ENCODE data around the gene AHDC1. TPM values are rescaled to one million over a fixed set of nuclear protein-coding genes. Genes with fewer than 3 reads are reported as not detected.

The AHDC1 gene
- total and polyA plus RNA-seq, 2 of the 13 experiments (the other 11 are each of a cell fraction or from before 2014, with no cell fraction given): 1.0 to 2.7 TPM

DNA sequence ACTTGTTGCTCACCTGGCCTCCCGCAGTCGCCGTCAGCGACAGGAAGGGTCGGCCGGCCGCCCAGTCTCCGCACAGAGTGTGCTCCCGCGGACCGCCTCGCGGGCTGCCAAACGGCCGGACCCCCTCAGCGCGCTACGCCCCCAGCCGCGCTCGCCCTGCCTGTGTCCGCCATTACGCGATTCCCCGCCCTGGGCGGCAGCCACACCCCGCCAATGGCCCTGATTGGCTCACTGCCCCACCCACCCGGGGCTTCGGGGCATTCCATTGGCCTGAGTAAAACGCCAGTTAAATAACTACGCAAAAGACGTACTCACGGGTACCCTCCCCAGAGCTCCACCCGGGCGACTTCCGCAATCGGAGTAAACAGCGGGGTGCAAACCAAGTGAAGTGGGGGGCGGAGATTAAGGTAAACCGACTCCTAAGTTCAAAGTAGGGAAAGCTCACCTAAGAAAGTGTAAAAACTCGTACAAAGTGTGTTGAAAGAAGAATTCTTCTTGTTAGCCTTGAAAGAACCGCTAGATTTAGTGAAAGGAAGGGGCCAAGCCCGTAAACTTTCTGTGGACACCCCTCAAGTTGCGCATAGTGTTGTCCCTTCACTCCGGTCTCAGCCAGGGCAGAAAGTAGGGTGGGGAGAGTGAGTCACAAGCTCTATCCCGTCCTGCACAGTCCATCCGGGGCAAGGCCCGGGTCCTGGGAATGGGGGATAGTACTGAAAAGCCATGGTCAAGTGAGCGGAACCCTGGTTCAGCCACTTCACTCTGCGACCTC, 113.8 kb downstream of the AHDC1 start, which contains the start of gene WASF2:
TSS of gene WASF2 (minus strand) at position 195 of the 769 bp plus-strand sequence. CDS start 61,277 bp downstream, outside the sequence.
- under 1% methylated on average over 25 of the region's 50 CpGs for WGBS (ENCODE audit: low lambda C conversion rate)
- TF ChIP-seq ZNF3 (CRISPR knock-in tag; IDR thresholded peaks at IDR 0.05) (no peak), GTF3A (CRISPR knock-in tag; conservative IDR thresholded peaks at IDR 0.05) (0 out of 2 replicates have a peak, but pooled peaks have one; percentile 15), THAP8 (CRISPR knock-in tag; IDR thresholded peaks at IDR 0.05; ENCODE audit: borderline replicate concordance) (no peak), RFXANK (CRISPR knock-in tag; IDR thresholded peaks at IDR 0.05) (no peak; the same call in 1 of the 2 replicates), ZNF772 (CRISPR knock-in tag; IDR thresholded peaks at IDR 0.05) (no peak), U2AF1 (optimal IDR thresholded peaks at IDR 0.05; ENCODE audit: low read depth, low read length) (no peak), ZNF839 (CRISPR knock-in tag; IDR thresholded peaks at IDR 0.05; ENCODE audit: borderline replicate concordance) (peak; percentile 25; the same call in 1 of the 2 replicates), ZNF484 (CRISPR knock-in tag; IDR thresholded peaks at IDR 0.05; ENCODE audit: borderline replicate concordance, low read depth) (no peak), PAF1 (CRISPR knock-in tag; IDR thresholded peaks at IDR 0.05) (no peak), ZBTB49 (CRISPR knock-in tag; IDR thresholded peaks at IDR 0.05; ENCODE audit: borderline replicate concordance) (0 out of 2 replicates have a peak, but pooled peaks have one; percentile 65), ZNF790 (CRISPR knock-in tag; IDR thresholded peaks at IDR 0.05; ENCODE audit: borderline replicate concordance) (peak; percentile 94; the same call in 1 of the 2 replicates), ZBTB43 (CRISPR knock-in tag; conservative IDR thresholded peaks at IDR 0.05) (no peak), HMG20B (CRISPR knock-in tag; conservative IDR thresholded peaks at IDR 0.05) (no peak), RBM22 (optimal IDR thresholded peaks at IDR 0.05; ENCODE audit: low read length) (no peak)
- TF ChIP-seq, protein P1, sequence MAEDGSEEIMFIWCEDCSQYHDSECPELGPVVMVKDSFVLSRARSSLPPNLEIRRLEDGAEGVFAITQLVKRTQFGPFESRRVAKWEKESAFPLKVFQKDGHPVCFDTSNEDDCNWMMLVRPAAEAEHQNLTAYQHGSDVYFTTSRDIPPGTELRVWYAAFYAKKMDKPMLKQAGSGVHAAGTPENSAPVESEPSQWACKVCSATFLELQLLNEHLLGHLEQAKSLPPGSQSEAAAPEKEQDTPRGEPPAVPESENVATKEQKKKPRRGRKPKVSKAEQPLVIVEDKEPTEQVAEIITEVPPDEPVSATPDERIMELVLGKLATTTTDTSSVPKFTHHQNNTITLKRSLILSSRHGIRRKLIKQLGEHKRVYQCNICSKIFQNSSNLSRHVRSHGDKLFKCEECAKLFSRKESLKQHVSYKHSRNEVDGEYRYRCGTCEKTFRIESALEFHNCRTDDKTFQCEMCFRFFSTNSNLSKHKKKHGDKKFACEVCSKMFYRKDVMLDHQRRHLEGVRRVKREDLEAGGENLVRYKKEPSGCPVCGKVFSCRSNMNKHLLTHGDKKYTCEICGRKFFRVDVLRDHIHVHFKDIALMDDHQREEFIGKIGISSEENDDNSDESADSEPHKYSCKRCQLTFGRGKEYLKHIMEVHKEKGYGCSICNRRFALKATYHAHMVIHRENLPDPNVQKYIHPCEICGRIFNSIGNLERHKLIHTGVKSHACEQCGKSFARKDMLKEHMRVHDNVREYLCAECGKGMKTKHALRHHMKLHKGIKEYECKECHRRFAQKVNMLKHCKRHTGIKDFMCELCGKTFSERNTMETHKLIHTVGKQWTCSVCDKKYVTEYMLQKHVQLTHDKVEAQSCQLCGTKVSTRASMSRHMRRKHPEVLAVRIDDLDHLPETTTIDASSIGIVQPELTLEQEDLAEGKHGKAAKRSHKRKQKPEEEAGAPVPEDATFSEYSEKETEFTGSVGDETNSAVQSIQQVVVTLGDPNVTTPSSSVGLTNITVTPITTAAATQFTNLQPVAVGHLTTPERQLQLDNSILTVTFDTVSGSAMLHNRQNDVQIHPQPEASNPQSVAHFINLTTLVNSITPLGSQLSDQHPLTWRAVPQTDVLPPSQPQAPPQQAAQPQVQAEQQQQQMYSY (CRISPR knock-in tag; IDR thresholded peaks at IDR 0.05): peak; percentile 28

More for the DNA sequence above, 113.8 kb downstream of the AHDC1 start, which contains the start of gene WASF2:
- BruUV-seq (replicated peaks): no TSS peak
- Histone ChIP-seq H3K36me3 (replicated peaks in 1 of 2; ENCODE audit: control insufficient read depth in 1 of 2, insufficient read depth in 2 of 2, low read length in 2 of 2) (no peaks in the 10 kb centered on the region), H3K79me2 (ENCODE audit: insufficient read depth, low read length) (peaks cover 36% of the 10 kb centered on the region), H3K4me2 (ENCODE audit: low read depth, low read length) (peak within 1 kb of the TSS; percentile 87), H3K27ac (ENCODE audit: extremely low read length, insufficient read depth, low read length) (peak within 1 kb of the TSS; percentile 98), H3K27me3 (ENCODE audit: control insufficient read depth in 1 of 2, insufficient read depth in 2 of 2, low read length in 2 of 2) (no peaks in the 10 kb centered on the region; a peak in 1 of 5 replicates), H2AFZ (ENCODE audit: low read length) (peak within 1 kb of the TSS; percentile 95), H4K20me1 (ENCODE audit: insufficient read depth, low read length) (peaks cover 16% of the 10 kb centered on the region; the same call in 1 of the 2 replicates), H3K9me3 (ENCODE audit: low read length) (no peaks in the 10 kb centered on the region), H3K4me3 (replicated peaks in 1 of 3; ENCODE audit: insufficient read depth in 1 of 3, low read depth in 2 of 3, low read length in 3 of 3) (peak within 1 kb of the TSS; percentile 69 to 95 (median 93)), H3K4me1 (ENCODE audit: insufficient read depth, low read length) (peaks cover 48% of the 10 kb centered on the region), H3K9ac (ENCODE audit: insufficient read depth, low read depth, low read length) (peak within 1 kb of the TSS; percentile 99)
- ChIA-PET CTCF (ENCODE audit: low intra/inter-chr PET ratio, low total read pairs) (no interaction called here), POLR2A (interaction anchor here (0.7 to 2.6 kb wide), 32 partner anchors 9 to 335 kb away, joined by 3 to 25 read pairs (median 5); partner anchors contain the start of genes AHDC1, FAM76A, IFI6 and SLC9A1)
- DNase-seq (ENCODE audit: low spot score) (peak; percentile 95), ATAC-seq (peak; percentile 94), FAIRE-seq (peak; percentile 96)
- intact Hi-C loops (cut with micrococcal nuclease; ENCODE audit: unreplicated experiment) (loop anchor here (5.0 kb wide), 1 partner anchor 73 kb away; no protein-coding TSS in a partner anchor), in situ Hi-C loops (cut with HindIII; ENCODE audit: extremely low pct_ligation_motif_present, low pct_unique_long_range_greater_than_20kb) (no loop called here)

All from HepG2 (cell line).